Ascending aorta (tissue), 2 donors: ENCODE results near the gene OR10J1. TPM values are rescaled to one million over a fixed set of nuclear protein-coding genes. Genes with fewer than 3 reads are reported as not detected.

Experiments used
- DNase-seq, 2 donors: peaks; one replicate each; pipeline ENCODE4 v3.0.0-alpha.2; 2019; ENCODE audit warnings: low spot score in 2 of 2
- H3K27ac ChIP-seq, 2 donors: fragments of 200-600 bp; sonication (generic); one replicate each; pipeline ENCODE4 v1.5.1; 2016 to 2017; ENCODE audit warnings: mild to moderate bottlenecking in 1 of 2
- H3K27me3 ChIP-seq: fragments of 200-600 bp; sonication (generic); one replicate; pipeline ENCODE4 v1.5.1; 2017
- H3K36me3 ChIP-seq, 2 donors: fragments of 200-600 bp; sonication (generic); one replicate each; pipeline ENCODE4 v1.5.1; 2016
- H3K4me1 ChIP-seq, 2 donors: fragments of 200-600 bp; sonication (generic); one replicate each; pipeline ENCODE4 v1.5.1; 2016 to 2017; ENCODE audit warnings: mild to moderate bottlenecking in 1 of 2
- H3K4me3 ChIP-seq, 2 donors: fragments of 200-600 bp; sonication (generic); one replicate each; pipeline ENCODE4 v1.5.1; 2016 to 2017; ENCODE audit warnings: mild to moderate bottlenecking in 1 of 2
- H3K9me3 ChIP-seq, 2 donors: fragments of 200-600 bp; sonication (generic); one replicate each; pipeline ENCODE4 v1.5.1; 2016
- CTCF ChIP-seq, 3 experiments: fragments of 200-600 bp in 2 of 3; fragments of 450-650 bp in 1 of 3; sonication (generic) in 2 of 3; IDR thresholded peaks; one replicate each; pipeline ENCODE4 v1.5.1; 2016 to 2019; ENCODE audit warnings: antibody characterized with exemption in 3 of 3, mild to moderate bottlenecking in 1 of 3, moderate library complexity in 1 of 3
- intact Hi-C: fragments of 100-400 bp; cut with DNase I; formaldehyde crosslinking; loops from one replicate; pipeline ENCODE4 v1.15.1; 2023
- total RNA-seq: library from RNA; depleted of rRNA; stranded (reverse); fragments of >200 nt; gene quantifications from one replicate; pipeline ENCODE4 v1.1.0, GENCODE V29; 2016

OR10J1 gene
- total RNA-seq, 1 donor from 2014 or later: not detected

GRCh38 chr1:159465191-159465603, 25.7 kb downstream of the OR10J1 start:
- Histone ChIP-seq H3K27ac (no peak overlapping the region), H3K4me3 (no peak overlapping the region), H3K27me3 (no peaks in the 10 kb centered on the region), H3K9me3 (peaks cover 5 to 15% of the 10 kb centered on the region in 2 donors), H3K36me3 (no peaks in the 10 kb centered on the region), H3K4me1 (no peaks in the 10 kb centered on the region)
- TF ChIP-seq CTCF (IDR thresholded peaks at IDR 0.05): no peak
- DNase-seq: no peak
- intact Hi-C loops: no loop called here

GRCh38 chr1:159468321-159468720, 28.8 kb downstream of the OR10J1 start:
- no peaks in the 10 kb centered on the region for H3K4me1 ChIP-seq
- intact Hi-C loops: no loop called here
- no peak overlapping the region for H3K4me3 ChIP-seq
- no peaks in the 10 kb centered on the region for H3K9me3 ChIP-seq
- DNase-seq: no peak
- TF ChIP-seq CTCF (IDR thresholded peaks at IDR 0.05): no peak
- H3K27ac ChIP-seq: no peak overlapping the region
- H3K36me3 ChIP-seq: no peaks in the 10 kb centered on the region
- no peaks in the 10 kb centered on the region for H3K27me3 ChIP-seq

GRCh38 chr1:159469921-159470533, 30.5 kb downstream of the OR10J1 start:
- intact Hi-C loops: no loop called here
- H3K4me3 ChIP-seq: no peak overlapping the region
- H3K36me3 ChIP-seq: no peaks in the 10 kb centered on the region
- H3K27me3 ChIP-seq: no peaks in the 10 kb centered on the region
- H3K4me1 ChIP-seq: no peaks in the 10 kb centered on the region
- H3K27ac ChIP-seq: no peak overlapping the region
- no peak for TF ChIP-seq CTCF (IDR thresholded peaks at IDR 0.05)
- DNase-seq: no peak
- no peaks in the 10 kb centered on the region for H3K9me3 ChIP-seq

- no peak overlapping the region for H3K27ac ChIP-seq
- DNase-seq: no peak
- no peak overlapping the region for H3K4me3 ChIP-seq
- H3K36me3 ChIP-seq: no peaks in the 10 kb centered on the region
- H3K27me3 ChIP-seq: no peaks in the 10 kb centered on the region
- no peaks in the 10 kb centered on the region for H3K9me3 ChIP-seq
- TF ChIP-seq CTCF (IDR thresholded peaks at IDR 0.05): no peak
- intact Hi-C loops: no loop called here
- no peaks in the 10 kb centered on the region for H3K4me1 ChIP-seq
Measured at GRCh38 chr1:159473335-159473734, 33.8 kb downstream of the OR10J1 start.

GRCh38 chr1:159474926-159475325, 35.4 kb downstream of the OR10J1 start:
- DNase-seq: no peak
- Histone ChIP-seq H3K4me1 (no peaks in the 10 kb centered on the region), H3K9me3 (no peaks in the 10 kb centered on the region), H3K4me3 (no peak overlapping the region), H3K27ac (no peak overlapping the region), H3K27me3 (no peaks in the 10 kb centered on the region), H3K36me3 (no peaks in the 10 kb centered on the region)
- no peak for TF ChIP-seq CTCF (IDR thresholded peaks at IDR 0.05)
- intact Hi-C loops: no loop called here

- intact Hi-C loops: no loop called here
- H3K27ac ChIP-seq: no peak overlapping the region
- no peaks in the 10 kb centered on the region for H3K4me1 ChIP-seq
- no peak overlapping the region for H3K4me3 ChIP-seq
- TF ChIP-seq CTCF (IDR thresholded peaks at IDR 0.05): no peak
- no peak for DNase-seq
- H3K9me3 ChIP-seq: no peaks in the 10 kb centered on the region
- H3K36me3 ChIP-seq: no peaks in the 10 kb centered on the region
- H3K27me3 ChIP-seq: no peaks in the 10 kb centered on the region
Measured at GRCh38 chr1:159483501-159483900, 44.0 kb downstream of the OR10J1 start.
